ENCODE measurements around the gene PEX16.
"Not testable (repeated sequence)": the region's sequence is repeated elsewhere in the genome, so short reads cannot be mapped to it uniquely, and the experiment has no call there.

Gene PEX16

DNA sequence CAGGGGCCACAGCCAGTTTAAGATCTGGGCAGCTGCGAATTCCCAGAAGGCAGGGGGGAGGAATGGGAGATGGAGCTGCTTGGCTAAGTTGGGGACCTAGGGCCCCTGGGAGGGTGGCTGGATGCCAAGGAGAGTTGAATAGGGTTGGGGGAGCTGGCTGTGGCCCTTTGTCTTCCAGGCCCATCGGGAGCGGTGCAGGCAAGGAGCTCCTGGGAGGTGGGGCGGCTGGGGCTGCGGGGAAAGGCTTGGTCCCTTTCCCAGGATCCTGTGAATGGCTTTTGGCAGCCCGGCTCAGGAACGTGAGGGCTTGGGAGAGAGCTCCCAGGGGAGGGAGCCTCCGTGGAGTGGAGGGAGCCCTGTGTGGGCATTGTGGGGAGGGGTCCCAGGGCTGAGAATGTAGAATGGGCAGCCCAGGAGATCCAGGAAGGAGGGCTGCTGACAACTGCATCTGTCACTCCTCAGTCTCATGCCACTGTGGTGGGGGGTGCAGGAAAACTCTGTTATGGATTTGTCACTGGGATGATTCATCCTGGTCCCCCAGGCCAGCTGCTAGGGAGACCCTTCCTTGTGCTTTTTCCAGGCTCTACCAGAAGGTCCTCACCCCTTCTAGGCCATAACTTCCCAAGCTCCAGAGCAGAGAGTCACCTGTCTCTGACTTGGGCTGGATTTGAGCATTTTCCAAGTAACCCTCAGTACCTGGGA, 16.6 kb downstream of the PEX16 start:
- Histone ChIP-seq H3K9ac (no peak overlapping the region), H3K4me1 (peaks cover 23% of the 10 kb centered on the region), H3K4me3 (ENCODE audit: low read depth, low read length) (peak overlapping the region; percentile 49), H3K79me2 (peaks cover 5% of the 10 kb centered on the region), H3K27ac (no peak overlapping the region), H3K4me2 (ENCODE audit: low read length) (peak overlapping the region; percentile 82), H3K36me3 (ENCODE audit: control insufficient read depth, insufficient read depth, low read length) (no peaks in the 10 kb centered on the region), H3K27me3 (ENCODE audit: control insufficient read depth, insufficient read depth, low read length) (no peaks in the 10 kb centered on the region), H3K9me3 (ENCODE audit: control insufficient read depth, low read length) (no peaks in the 10 kb centered on the region), H2AFZ (no peak overlapping the region)
- TF ChIP-seq, protein P1, sequence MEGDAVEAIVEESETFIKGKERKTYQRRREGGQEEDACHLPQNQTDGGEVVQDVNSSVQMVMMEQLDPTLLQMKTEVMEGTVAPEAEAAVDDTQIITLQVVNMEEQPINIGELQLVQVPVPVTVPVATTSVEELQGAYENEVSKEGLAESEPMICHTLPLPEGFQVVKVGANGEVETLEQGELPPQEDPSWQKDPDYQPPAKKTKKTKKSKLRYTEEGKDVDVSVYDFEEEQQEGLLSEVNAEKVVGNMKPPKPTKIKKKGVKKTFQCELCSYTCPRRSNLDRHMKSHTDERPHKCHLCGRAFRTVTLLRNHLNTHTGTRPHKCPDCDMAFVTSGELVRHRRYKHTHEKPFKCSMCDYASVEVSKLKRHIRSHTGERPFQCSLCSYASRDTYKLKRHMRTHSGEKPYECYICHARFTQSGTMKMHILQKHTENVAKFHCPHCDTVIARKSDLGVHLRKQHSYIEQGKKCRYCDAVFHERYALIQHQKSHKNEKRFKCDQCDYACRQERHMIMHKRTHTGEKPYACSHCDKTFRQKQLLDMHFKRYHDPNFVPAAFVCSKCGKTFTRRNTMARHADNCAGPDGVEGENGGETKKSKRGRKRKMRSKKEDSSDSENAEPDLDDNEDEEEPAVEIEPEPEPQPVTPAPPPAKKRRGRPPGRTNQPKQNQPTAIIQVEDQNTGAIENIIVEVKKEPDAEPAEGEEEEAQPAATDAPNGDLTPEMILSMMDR (IDR thresholded peaks at IDR 0.05): no peak

DNA sequence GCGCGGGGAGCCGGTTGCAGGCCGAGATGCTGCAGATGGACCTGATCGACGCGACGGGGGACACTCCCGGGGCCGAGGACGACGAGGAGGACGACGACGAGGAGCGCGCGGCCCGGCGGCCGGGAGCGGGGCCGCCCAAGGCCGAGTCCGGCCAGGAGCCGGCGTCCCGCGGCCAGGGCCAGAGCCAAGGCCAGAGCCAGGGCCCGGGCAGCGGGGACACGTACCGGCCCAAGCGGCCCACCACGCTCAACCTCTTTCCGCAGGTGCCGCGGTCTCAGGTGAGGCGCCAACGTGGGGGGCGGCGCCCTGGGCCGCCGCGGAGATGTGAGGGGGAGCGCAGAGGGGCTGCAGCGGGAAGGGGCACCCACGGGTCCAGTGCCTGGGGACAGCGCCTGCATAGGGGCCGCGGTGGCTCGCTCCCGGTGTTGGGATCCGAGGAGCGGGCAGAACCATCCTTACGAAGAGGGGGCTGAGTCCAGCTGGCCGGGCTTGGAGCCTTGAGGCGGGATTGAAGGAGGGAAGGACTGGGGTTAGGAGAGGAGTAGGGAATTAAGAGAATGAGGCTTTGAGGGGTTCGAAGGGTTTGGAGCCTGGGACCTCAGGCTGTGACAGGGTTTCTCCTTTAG, 17.4 kb downstream of the PEX16 start:
- Histone ChIP-seq H3K4me2 (ENCODE audit: low read length) (peak overlapping the region; percentile 82), H3K4me1 (peaks cover 27% of the 10 kb centered on the region), H3K4me3 (ENCODE audit: low read depth, low read length) (peak overlapping the region; percentile 49)
- H3K9me3 ChIP-seq (ENCODE audit: control insufficient read depth, low read length); H3K79me2 ChIP-seq; H3K27ac ChIP-seq; H3K27me3 ChIP-seq (ENCODE audit: control insufficient read depth, insufficient read depth, low read length); H3K36me3 ChIP-seq (ENCODE audit: control insufficient read depth, insufficient read depth, low read length); H2AFZ ChIP-seq; H3K9ac ChIP-seq: not testable (repeated sequence)

DNA sequence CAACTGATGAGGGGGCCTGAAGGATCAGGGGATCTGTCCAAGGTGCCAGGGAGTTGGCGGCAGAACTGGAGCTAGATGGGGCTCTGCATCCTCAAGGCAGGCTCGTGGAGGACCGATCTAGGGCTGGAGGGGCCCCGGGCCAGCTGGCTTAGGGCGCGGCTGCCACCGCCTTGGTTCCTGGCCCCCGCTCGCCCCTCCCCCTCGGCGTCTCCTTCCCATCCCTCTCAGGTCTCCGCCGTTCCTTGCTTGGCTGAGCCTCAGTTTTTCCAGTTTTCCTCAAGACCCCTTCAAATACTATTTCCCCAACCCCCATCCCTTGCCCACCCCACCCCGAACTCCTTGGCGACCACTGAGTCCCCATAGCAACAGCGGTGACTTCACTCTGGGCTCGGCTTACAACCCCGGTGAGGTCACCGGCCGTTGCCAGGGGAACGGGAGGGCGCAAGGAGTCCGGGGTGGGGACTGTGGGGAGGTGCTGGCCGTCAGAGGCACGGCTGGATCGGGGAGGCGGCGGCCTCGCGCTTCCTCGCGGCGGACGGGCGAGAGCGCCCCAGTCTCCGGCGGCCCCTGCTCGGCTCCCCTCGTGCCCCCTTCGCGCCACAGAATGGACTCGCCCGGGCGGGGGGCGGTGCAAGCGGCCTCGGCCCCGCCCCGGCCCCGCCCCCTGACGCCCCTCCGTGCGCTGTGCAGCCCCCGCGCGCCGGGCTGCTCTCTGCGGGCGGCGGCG, 18.1 kb downstream of the PEX16 start:
- Histone ChIP-seq H3K27me3 (ENCODE audit: control insufficient read depth, insufficient read depth, low read length) (no peaks in the 10 kb centered on the region), H3K4me3 (ENCODE audit: low read depth, low read length) (peak overlapping the region; percentile 40), H3K36me3 (ENCODE audit: control insufficient read depth, insufficient read depth, low read length) (no peaks in the 10 kb centered on the region), H3K9me3 (ENCODE audit: control insufficient read depth, low read length) (no peaks in the 10 kb centered on the region), H3K27ac (peak overlapping the region; percentile 42), H3K4me2 (ENCODE audit: low read length) (peak overlapping the region; percentile 65), H2AFZ (peak overlapping the region; percentile 50), H3K9ac (no peak overlapping the region), H3K79me2 (peaks cover 5% of the 10 kb centered on the region), H3K4me1 (peaks cover 27% of the 10 kb centered on the region)
- TF ChIP-seq, protein P1 (IDR thresholded peaks at IDR 0.05): no peak

DNA sequence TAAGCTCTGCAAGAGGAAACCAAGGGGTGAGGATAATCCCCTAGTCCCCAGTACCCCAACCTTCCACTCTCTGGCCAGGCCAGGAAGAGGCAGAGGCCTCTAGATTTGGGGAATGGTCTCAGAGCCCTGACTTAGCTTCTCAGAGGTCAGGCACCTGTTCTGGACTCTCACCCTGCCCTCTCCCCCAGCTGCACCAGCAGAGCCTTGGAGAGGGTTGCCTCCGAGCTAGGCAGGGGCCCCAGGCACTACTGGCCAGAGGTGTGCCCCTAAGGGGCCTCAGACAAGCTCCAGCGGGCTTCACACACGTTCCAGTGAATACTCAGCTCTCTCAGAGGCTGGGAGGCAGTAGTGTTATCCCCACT, 18.6 kb downstream of the PEX16 start:
- H3K4me1 ChIP-seq: peaks cover 27% of the 10 kb centered on the region
- peak overlapping the region; percentile 65 for H3K4me2 ChIP-seq (ENCODE audit: low read length)
- peak overlapping the region; percentile 42 for H3K27ac ChIP-seq
- peaks cover 5% of the 10 kb centered on the region for H3K79me2 ChIP-seq
- no peaks in the 10 kb centered on the region for H3K36me3 ChIP-seq (ENCODE audit: control insufficient read depth, insufficient read depth, low read length)
- TF ChIP-seq, protein P1 (IDR thresholded peaks at IDR 0.05): no peak
- no peaks in the 10 kb centered on the region for H3K27me3 ChIP-seq (ENCODE audit: control insufficient read depth, insufficient read depth, low read length)
- H3K9me3 ChIP-seq (ENCODE audit: control insufficient read depth, low read length): no peaks in the 10 kb centered on the region
- no peak overlapping the region for H3K9ac ChIP-seq
- H3K4me3 ChIP-seq (ENCODE audit: low read depth, low read length): peak overlapping the region; percentile 40
- peak overlapping the region; percentile 50 for H2AFZ ChIP-seq

DNA sequence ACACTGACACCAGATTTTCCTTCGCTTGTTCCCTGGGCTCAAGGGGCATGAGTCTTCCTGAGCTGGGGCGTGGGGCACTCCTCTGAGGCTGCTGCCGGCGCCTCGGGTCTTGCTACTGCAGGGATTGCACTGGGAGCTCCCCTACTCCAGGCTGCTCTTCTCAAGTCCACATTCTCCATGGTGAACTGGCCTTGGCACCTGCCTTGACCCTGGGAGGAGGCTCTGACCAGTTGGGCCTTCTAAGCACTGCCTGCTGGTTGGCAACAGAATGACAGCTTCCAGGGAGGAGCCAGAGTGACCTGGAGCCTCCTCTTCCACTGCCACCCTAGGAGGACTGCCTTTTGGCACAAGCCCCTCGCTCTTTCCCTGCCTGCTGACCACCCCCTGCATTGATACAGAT, 20.1 kb downstream of the PEX16 start:
- no peak overlapping the region for H3K4me2 ChIP-seq (ENCODE audit: low read length)
- TF ChIP-seq, protein P1 (IDR thresholded peaks at IDR 0.05): no peak
- H3K79me2 ChIP-seq: peaks cover 5% of the 10 kb centered on the region
- no peak overlapping the region for H2AFZ ChIP-seq
- H3K4me1 ChIP-seq: peaks cover 27% of the 10 kb centered on the region
- no peaks in the 10 kb centered on the region for H3K36me3 ChIP-seq (ENCODE audit: control insufficient read depth, insufficient read depth, low read length)
- no peaks in the 10 kb centered on the region for H3K9me3 ChIP-seq (ENCODE audit: control insufficient read depth, low read length)
- no peak overlapping the region for H3K9ac ChIP-seq
- no peak overlapping the region for H3K27ac ChIP-seq
- no peak overlapping the region for H3K4me3 ChIP-seq (ENCODE audit: low read depth, low read length)
- H3K27me3 ChIP-seq (ENCODE audit: control insufficient read depth, insufficient read depth, low read length): no peaks in the 10 kb centered on the region

Data from parathyroid adenoma (tissue), 2 donors.